ENCODE data around the gene CLPSL2.

CLPSL2 gene

GRCh38 chr6:35746516-35746915 is 29.9 kb upstream of the CLPSL2 start:
- Histone ChIP-seq H3K4me3 (ENCODE audit: low read depth in 1 of 5, low read length in 5 of 5) (no peak overlapping the region), H3K9me3 (ENCODE audit: control insufficient read depth in 5 of 5, low read length in 5 of 5) (peaks cover 0 to 9% (median 0%) of the 10 kb centered on the region in 5 donors), H3K36me3 (ENCODE audit: control insufficient read depth in 5 of 5, insufficient read depth in 5 of 5, low read length in 5 of 5) (no peaks in the 10 kb centered on the region), H3K9ac (ENCODE audit: low read length in 5 of 5) (no peak overlapping the region), H3K4me1 (ENCODE audit: control insufficient read depth in 5 of 5, insufficient read depth in 5 of 5, low read length in 5 of 5) (no peaks in the 10 kb centered on the region), H3K27me3 (ENCODE audit: control insufficient read depth in 5 of 5, insufficient read depth in 4 of 5, low read length in 5 of 5) (peaks cover 0 to 4% (median 0%) of the 10 kb centered on the region in 5 donors), H3K27ac (ENCODE audit: low read depth, low read length) (no peak overlapping the region)

- Histone ChIP-seq H3K27me3 (ENCODE audit: control insufficient read depth in 5 of 5, insufficient read depth in 4 of 5, low read length in 5 of 5) (peaks cover 0 to under 1% (median 0%) of the 10 kb centered on the region in 5 donors), H3K9ac (ENCODE audit: low read length in 5 of 5) (no peak overlapping the region), H3K36me3 (ENCODE audit: control insufficient read depth in 5 of 5, insufficient read depth in 5 of 5, low read length in 5 of 5) (no peaks in the 10 kb centered on the region), H3K9me3 (ENCODE audit: control insufficient read depth in 5 of 5, low read length in 5 of 5) (peaks cover 0 to 9% (median 0%) of the 10 kb centered on the region in 5 donors), H3K4me3 (ENCODE audit: low read depth in 1 of 5, low read length in 5 of 5) (no peak overlapping the region), H3K27ac (ENCODE audit: low read depth, low read length) (no peak overlapping the region), H3K4me1 (ENCODE audit: control insufficient read depth in 5 of 5, insufficient read depth in 5 of 5, low read length in 5 of 5) (no peaks in the 10 kb centered on the region)
Observed at GRCh38 chr6:35747877-35748276, 28.5 kb upstream of the CLPSL2 start.

GRCh38 chr6:35750557-35750956 is 25.8 kb upstream of the CLPSL2 start:
- no peak overlapping the region for H3K27ac ChIP-seq (ENCODE audit: low read depth, low read length)
- peaks cover 0 to 9% (median 0%) of the 10 kb centered on the region in 5 donors for H3K9me3 ChIP-seq (ENCODE audit: control insufficient read depth in 5 of 5, low read length in 5 of 5)
- no peaks in the 10 kb centered on the region for H3K27me3 ChIP-seq (ENCODE audit: control insufficient read depth in 5 of 5, insufficient read depth in 4 of 5, low read length in 5 of 5)
- H3K4me3 ChIP-seq (ENCODE audit: low read depth in 1 of 5, low read length in 5 of 5): no peak overlapping the region
- H3K9ac ChIP-seq (ENCODE audit: low read length in 5 of 5): no peak overlapping the region
- no peaks in the 10 kb centered on the region for H3K36me3 ChIP-seq (ENCODE audit: control insufficient read depth in 5 of 5, insufficient read depth in 5 of 5, low read length in 5 of 5)
- H3K4me1 ChIP-seq (ENCODE audit: control insufficient read depth in 5 of 5, insufficient read depth in 5 of 5, low read length in 5 of 5): no peaks in the 10 kb centered on the region

- Histone ChIP-seq H3K9ac (ENCODE audit: low read length in 5 of 5) (no peak overlapping the region), H3K9me3 (ENCODE audit: control insufficient read depth in 5 of 5, low read length in 5 of 5) (peaks cover 0 to 9% (median 0%) of the 10 kb centered on the region in 5 donors), H3K36me3 (ENCODE audit: control insufficient read depth in 5 of 5, insufficient read depth in 5 of 5, low read length in 5 of 5) (no peaks in the 10 kb centered on the region), H3K4me1 (ENCODE audit: control insufficient read depth in 5 of 5, insufficient read depth in 5 of 5, low read length in 5 of 5) (no peaks in the 10 kb centered on the region), H3K27me3 (ENCODE audit: control insufficient read depth in 5 of 5, insufficient read depth in 4 of 5, low read length in 5 of 5) (no peaks in the 10 kb centered on the region), H3K4me3 (ENCODE audit: low read depth in 1 of 5, low read length in 5 of 5) (no peak overlapping the region), H3K27ac (ENCODE audit: low read depth, low read length) (no peak overlapping the region)
Observed at GRCh38 chr6:35751594-35751993, 24.8 kb upstream of the CLPSL2 start.

- peaks cover 0 to 7% (median 0%) of the 10 kb centered on the region in 5 donors for H3K9me3 ChIP-seq (ENCODE audit: control insufficient read depth in 5 of 5, low read length in 5 of 5)
- H3K27me3 ChIP-seq (ENCODE audit: control insufficient read depth in 5 of 5, insufficient read depth in 4 of 5, low read length in 5 of 5): no peaks in the 10 kb centered on the region
- H3K4me3 ChIP-seq (ENCODE audit: low read depth in 1 of 5, low read length in 5 of 5): no peak overlapping the region
- no peaks in the 10 kb centered on the region for H3K36me3 ChIP-seq (ENCODE audit: control insufficient read depth in 5 of 5, insufficient read depth in 5 of 5, low read length in 5 of 5)
- H3K27ac ChIP-seq (ENCODE audit: low read depth, low read length): no peak overlapping the region
- H3K9ac ChIP-seq (ENCODE audit: low read length in 5 of 5): no peak overlapping the region
- H3K4me1 ChIP-seq (ENCODE audit: control insufficient read depth in 5 of 5, insufficient read depth in 5 of 5, low read length in 5 of 5): no peaks in the 10 kb centered on the region
Observed at GRCh38 chr6:35752330-35752729, 24.1 kb upstream of the CLPSL2 start.

- H3K27ac ChIP-seq (ENCODE audit: low read depth, low read length): no peak overlapping the region
- no peaks in the 10 kb centered on the region for H3K4me1 ChIP-seq (ENCODE audit: control insufficient read depth in 5 of 5, insufficient read depth in 5 of 5, low read length in 5 of 5)
- no peak overlapping the region for H3K4me3 ChIP-seq (ENCODE audit: low read depth in 1 of 5, low read length in 5 of 5)
- H3K27me3 ChIP-seq (ENCODE audit: control insufficient read depth in 5 of 5, insufficient read depth in 4 of 5, low read length in 5 of 5): peaks cover 0 to 4% (median 3%) of the 10 kb centered on the region in 5 donors
- no peak overlapping the region for H3K9ac ChIP-seq (ENCODE audit: low read length in 5 of 5)
- H3K9me3 ChIP-seq (ENCODE audit: control insufficient read depth in 5 of 5, low read length in 5 of 5): no peaks in the 10 kb centered on the region
- H3K36me3 ChIP-seq (ENCODE audit: control insufficient read depth in 5 of 5, insufficient read depth in 5 of 5, low read length in 5 of 5): no peaks in the 10 kb centered on the region
Observed at GRCh38 chr6:35754452-35755277, 21.7 kb upstream of the CLPSL2 start.

GRCh38 chr6:35755278-35755924 is 21.0 kb upstream of the CLPSL2 start:
- Histone ChIP-seq H3K4me1 (ENCODE audit: control insufficient read depth in 5 of 5, insufficient read depth in 5 of 5, low read length in 5 of 5) (no peaks in the 10 kb centered on the region), H3K9me3 (ENCODE audit: control insufficient read depth in 5 of 5, low read length in 5 of 5) (no peaks in the 10 kb centered on the region), H3K27ac (ENCODE audit: low read depth, low read length) (no peak overlapping the region), H3K9ac (ENCODE audit: low read length in 5 of 5) (no peak overlapping the region), H3K27me3 (ENCODE audit: control insufficient read depth in 5 of 5, insufficient read depth in 4 of 5, low read length in 5 of 5) (peaks cover 0 to 9% (median 5%) of the 10 kb centered on the region in 5 donors), H3K4me3 (ENCODE audit: low read depth in 1 of 5, low read length in 5 of 5) (no peak overlapping the region), H3K36me3 (ENCODE audit: control insufficient read depth in 5 of 5, insufficient read depth in 5 of 5, low read length in 5 of 5) (no peaks in the 10 kb centered on the region)

- Histone ChIP-seq H3K9ac (ENCODE audit: low read length in 5 of 5) (no peak overlapping the region), H3K27ac (ENCODE audit: low read depth, low read length) (no peak overlapping the region), H3K27me3 (ENCODE audit: control insufficient read depth in 5 of 5, insufficient read depth in 4 of 5, low read length in 5 of 5) (peaks cover 0 to 13% (median 8%) of the 10 kb centered on the region in 5 donors), H3K9me3 (ENCODE audit: control insufficient read depth in 5 of 5, low read length in 5 of 5) (no peaks in the 10 kb centered on the region), H3K4me1 (ENCODE audit: control insufficient read depth in 5 of 5, insufficient read depth in 5 of 5, low read length in 5 of 5) (no peaks in the 10 kb centered on the region), H3K4me3 (ENCODE audit: low read depth in 1 of 5, low read length in 5 of 5) (no peak overlapping the region), H3K36me3 (ENCODE audit: control insufficient read depth in 5 of 5, insufficient read depth in 5 of 5, low read length in 5 of 5) (no peaks in the 10 kb centered on the region)
Observed at GRCh38 chr6:35757456-35758123, 18.8 kb upstream of the CLPSL2 start.

- Histone ChIP-seq H3K27me3 (ENCODE audit: control insufficient read depth in 5 of 5, insufficient read depth in 4 of 5, low read length in 5 of 5) (peaks cover 2 to 27% (median 20%) of the 10 kb centered on the region in 5 donors), H3K9me3 (ENCODE audit: control insufficient read depth in 5 of 5, low read length in 5 of 5) (no peaks in the 10 kb centered on the region), H3K9ac (ENCODE audit: low read length in 5 of 5) (no peak overlapping the region), H3K4me1 (ENCODE audit: control insufficient read depth in 5 of 5, insufficient read depth in 5 of 5, low read length in 5 of 5) (no peaks in the 10 kb centered on the region), H3K4me3 (ENCODE audit: low read depth in 1 of 5, low read length in 5 of 5) (no peak overlapping the region), H3K27ac (ENCODE audit: low read depth, low read length) (no peak overlapping the region), H3K36me3 (ENCODE audit: control insufficient read depth in 5 of 5, insufficient read depth in 5 of 5, low read length in 5 of 5) (no peaks in the 10 kb centered on the region)
Observed at GRCh38 chr6:35759426-35759825, 17.0 kb upstream of the CLPSL2 start.

- Histone ChIP-seq H3K27ac (ENCODE audit: low read depth, low read length) (no peak overlapping the region), H3K27me3 (ENCODE audit: control insufficient read depth in 5 of 5, insufficient read depth in 4 of 5, low read length in 5 of 5) (peaks cover 2 to 20% (median 13%) of the 10 kb centered on the region in 5 donors), H3K9ac (ENCODE audit: low read length in 5 of 5) (no peak overlapping the region), H3K9me3 (ENCODE audit: control insufficient read depth in 5 of 5, low read length in 5 of 5) (no peaks in the 10 kb centered on the region), H3K4me1 (ENCODE audit: control insufficient read depth in 5 of 5, insufficient read depth in 5 of 5, low read length in 5 of 5) (no peaks in the 10 kb centered on the region), H3K36me3 (ENCODE audit: control insufficient read depth in 5 of 5, insufficient read depth in 5 of 5, low read length in 5 of 5) (no peaks in the 10 kb centered on the region), H3K4me3 (ENCODE audit: low read depth in 1 of 5, low read length in 5 of 5) (no peak overlapping the region)
Observed at GRCh38 chr6:35765739-35766138, 10.7 kb upstream of the CLPSL2 start.
